NCI-H226 (cell line): Measurements from ENCODE around the gene RNGTT.

Experiments
- DNase-seq: peaks from one replicate; pipeline ENCODE4 v3.0.0-alpha.2; 2015

Gene RNGTT

DNA sequence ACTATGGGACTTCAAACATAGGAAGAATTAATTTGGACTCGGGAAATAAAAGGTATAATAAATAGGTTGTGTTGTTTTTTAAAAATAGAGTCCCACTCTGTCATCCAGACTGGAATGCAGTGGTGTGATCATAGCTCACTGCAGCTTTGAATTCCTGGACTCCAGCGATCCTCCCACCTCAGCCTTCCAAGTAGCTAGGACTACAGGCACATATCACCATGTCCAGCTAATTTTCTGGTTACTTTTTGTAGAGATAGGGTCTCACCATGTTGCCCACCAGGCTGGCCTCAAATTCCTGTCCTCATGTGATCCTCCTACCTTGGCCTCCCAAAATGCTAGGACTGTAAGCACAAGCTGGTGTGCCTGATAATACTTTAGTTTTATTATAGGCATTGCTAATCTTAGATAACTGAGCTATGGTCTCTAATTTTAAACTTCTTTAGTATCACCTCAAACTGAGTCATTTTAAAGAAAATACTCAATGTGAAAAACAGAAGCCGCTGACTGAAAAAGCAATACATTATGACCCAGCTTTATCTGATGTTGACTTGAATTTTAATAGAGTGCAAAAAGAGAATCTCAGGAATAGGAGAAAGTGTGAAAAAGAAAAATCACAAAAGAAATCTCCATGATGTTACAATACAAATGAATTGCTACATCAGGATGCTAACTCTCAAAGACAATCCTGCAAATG lies 251.0 kb downstream of the RNGTT start:
- peak; percentile 26 for DNase-seq

DNA sequence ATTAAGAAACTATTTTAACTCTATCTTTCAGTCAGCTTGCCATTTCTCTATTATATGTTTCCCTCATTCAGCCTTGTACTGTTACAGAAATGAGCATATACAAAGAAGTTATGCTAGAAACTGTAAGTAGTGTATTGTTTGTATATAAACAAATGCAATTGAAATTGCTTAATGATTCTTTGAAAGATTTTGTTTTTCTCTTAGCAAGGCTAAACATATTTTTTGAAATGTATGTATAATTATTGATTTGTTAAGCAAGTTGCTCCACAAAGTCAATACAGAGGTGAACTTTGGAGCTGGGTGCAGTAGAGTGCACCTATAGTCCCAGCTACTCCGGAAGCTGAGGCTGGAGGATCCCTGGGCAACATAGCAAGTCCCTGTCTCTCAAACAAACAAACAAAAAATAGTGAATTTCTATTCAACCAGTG lies 253.6 kb downstream of the RNGTT start:
- DNase-seq: no peak

DNA sequence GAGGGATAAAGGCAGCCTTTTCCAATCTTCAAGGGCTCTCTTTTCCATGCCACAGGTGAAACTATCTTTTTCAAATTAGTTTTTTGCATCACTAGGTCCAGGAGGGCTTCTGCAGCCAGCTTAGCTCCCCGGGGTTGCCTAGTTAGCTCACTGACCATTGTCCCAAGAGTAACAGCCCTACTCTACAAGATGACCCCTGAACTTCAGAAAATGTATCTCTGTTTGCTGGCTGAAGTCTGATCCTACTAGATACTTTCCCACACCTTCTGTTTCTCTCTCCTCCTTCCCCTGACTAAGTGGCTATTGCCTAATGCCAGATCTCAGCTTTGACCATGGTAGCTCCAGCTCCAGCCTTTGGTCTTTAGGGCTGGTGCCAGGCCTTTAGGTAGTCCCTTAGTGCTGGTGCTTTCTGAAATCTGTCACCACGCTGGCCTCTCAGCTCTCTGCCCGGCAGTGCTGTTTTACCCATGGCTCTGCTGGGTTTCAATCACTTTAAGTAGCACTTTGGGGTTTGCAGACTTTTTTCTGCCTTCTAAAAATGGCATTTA lies 255.1 kb downstream of the RNGTT start:
- peak; percentile 18 for DNase-seq

DNA sequence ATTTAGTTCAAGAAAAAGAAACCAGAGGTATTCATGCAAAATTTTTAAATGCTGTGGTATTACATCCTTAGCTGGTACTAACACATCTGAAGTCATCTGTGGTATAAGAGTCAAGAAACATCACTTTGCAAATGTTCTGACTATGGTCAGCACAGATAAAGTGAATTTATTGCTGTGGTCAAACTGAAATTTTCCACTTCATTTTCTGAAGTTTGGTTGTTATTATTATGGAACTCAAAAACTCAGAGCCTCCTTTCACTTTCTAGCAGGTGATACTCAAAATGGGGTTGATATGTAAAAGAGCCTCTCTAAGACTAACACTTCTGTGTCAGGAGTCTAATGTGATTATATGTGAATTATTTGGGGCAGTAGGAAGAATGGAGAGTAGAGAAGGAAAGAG lies 257.8 kb downstream of the RNGTT start:
- peak; percentile 32 for DNase-seq

DNA sequence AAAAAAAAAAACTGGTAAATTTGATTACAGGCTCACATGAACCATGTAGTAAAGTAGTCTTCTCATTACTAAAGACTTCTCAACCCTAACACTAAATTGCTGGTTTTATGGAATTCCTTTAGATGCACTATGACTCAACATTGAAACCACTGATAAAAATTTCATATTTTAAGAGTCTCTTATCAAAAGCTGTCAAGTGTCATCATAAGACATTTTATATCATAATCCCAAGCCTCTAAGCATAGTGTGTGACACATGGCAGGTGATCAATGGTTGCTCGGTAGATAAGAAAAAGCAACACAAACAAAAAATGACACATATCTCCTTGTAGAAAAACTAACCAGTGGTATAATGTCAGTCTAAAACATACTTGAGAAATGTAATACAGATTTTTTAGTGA lies 258.4 kb downstream of the RNGTT start:
- DNase-seq: peak; percentile 82

DNA sequence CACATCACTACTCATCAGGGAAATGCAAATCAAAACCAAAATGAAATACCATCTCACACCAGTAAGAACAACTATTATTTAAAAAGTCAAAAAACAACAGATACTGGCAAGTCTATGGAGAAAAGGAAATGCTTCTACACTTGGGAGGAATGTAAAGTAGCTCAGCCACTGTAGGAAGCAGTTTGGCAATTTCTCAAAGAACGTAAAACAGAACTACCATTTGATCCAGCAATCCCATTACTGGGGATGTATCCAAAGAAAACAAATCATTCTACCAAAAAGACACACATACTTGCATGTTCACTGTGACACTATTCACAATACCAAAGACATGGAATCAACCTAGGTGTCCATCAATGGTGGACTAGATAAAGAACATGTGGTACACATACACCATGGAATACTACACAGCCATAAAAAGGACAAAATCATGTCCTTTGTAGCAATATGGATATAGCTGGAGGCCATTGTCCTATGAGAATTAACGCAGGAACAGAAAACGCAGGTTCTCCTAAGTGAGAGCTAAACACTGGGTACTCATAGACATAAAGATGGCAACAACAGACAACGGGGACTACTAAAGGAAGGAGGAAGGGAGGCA lies 260.4 kb downstream of the RNGTT start:
- DNase-seq: no peak

DNA sequence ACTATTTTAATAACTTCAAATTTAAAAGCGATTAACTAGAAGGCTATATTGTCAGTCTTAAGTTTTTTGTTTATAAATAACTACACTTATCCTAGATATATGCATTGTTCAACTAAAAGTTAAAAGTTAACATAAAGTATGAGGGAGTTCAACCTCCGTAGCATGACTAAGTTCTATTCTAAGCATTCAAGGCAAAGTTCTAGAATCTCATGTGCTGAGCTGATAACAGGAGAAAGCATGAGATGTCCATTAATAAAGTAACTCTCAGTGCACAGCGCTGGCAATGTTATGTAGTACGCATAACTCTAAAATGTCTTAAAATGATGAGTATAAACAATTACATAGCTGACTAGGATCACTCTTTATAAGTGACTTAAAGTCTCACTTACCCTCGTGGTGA lies 264.8 kb downstream of the RNGTT start:
- DNase-seq: no peak

DNA sequence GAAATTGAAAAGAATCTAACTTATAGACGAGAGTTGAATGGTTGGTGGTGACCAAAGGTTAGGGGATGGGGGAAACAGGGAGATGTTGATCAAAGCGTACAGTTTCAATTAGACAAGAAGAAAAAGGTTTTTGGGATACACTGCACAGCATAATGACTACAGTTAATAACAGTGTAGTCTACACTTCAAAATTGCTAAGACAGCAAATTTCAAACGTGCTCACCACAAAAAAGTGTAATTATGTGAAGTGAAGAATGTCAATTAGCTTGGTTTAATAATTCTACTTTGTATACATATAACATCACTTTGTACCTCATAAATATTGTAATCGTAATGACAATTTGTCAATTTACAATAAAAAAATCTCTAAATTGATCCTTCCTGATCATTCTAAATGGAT lies 267.5 kb downstream of the RNGTT start:
- no peak for DNase-seq

DNA sequence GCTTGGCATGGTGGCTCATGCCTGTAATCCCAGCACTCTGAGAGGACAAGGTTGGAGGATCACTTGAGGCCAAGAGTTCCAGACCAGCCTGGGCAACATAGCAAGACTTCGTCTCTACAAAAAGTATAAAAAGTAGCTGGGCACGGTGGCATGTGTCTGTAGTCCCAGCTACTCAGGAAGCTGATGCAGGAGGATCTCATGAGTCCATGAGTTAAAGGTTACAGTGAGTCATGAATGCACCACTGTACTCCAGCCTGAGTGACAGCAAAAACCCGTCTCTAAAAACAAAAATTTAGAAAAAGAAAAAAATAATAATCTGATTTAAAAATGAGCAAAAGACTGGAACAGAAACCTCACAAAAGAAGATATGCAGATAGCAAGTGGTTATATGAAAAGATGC lies 279.7 kb downstream of the RNGTT start:
- no peak for DNase-seq

DNA sequence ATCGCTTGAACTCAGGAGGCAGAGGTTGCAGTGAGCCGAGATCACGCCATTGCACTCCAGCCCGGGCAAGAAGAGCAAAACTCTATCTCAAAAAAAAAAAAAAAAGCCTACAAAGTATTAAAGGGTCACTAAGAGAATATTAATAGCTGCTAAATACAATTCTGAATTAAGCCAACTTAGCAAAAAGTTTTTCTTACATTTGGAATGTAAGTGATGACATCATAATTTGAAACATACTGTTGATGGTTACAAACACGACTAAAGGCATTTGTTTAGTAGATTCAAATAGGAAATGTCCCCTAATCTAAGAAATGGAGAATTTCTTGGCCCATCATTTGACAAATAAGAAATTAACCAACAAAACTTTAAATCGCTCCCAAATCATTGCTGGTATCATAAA lies 282.8 kb downstream of the RNGTT start:
- DNase-seq: no peak

DNA sequence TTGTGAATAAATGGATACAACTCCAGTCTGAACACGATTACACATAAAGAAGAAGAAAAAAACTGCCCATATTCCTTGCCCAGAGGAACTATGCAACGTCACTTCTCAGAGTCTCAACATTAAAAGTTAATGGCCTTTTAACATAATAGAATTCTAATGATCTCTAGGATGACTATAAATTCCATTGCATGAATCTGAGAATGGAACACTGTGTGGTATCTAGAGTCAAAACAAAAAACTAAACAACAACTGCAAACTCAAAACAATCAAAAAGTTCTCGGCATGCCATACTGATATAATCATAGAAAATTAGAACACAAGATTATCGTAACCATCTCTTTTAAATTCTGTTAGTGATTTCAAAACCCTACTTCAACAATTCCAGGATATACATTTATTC lies 283.6 kb downstream of the RNGTT start:
- no peak for DNase-seq

DNA sequence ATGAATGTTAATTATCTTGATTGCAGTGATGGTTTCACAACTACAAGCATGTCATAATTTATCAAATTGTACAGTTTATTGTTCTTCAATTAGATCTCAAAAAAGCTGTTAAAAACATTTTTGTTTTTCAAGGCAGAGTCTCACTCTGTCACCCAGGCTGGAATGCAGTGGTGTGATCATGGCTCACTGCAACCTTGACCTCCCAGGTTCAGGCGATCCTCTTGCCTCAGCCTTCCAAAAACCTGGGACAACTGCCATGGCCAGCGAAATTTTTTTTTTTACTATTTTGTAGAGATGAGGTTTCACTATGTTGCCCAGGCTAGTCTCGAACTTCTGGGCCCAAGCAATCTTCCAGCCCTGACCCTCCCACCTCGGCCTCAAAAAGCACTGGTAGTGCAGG lies 286.1 kb downstream of the RNGTT start:
- DNase-seq: no peak

DNA sequence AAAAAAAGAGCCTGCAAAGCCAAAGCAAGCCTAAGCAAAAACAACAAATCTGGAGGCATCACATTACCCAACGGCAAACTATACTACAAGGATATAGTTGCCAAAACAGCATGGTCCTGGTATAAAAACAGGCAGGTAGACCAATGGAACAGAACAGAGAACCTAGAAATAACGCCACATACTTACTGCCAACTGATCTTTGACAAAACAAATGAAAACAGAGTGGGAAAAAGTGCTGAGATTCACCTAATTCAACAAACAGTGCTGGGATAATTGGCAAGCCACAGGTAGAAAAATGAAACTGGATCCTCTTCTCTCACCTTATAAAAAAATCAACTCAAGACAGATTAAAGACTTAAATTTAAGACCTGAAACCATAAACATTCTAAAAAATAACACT lies 291.8 kb downstream of the RNGTT start:
- no peak for DNase-seq

DNA sequence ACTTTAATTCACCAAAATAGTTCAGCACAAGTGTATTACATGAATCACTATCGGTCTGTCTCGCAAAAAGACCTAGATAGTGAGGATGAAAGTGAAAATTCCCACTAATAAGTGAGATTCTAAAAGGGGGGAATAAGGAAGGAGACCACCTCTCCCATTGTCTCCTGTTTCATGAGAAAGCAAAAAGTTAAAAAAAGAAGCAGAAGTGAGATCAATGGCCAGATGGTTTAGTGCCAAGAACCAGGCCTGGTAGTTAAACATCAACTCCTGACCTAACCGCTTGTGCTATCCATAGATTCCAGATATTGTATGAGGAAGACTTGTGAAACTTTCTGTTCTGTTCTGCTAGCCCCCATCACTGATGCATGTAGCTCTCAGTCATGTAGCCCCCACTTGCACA lies 293.0 kb downstream of the RNGTT start:
- no peak for DNase-seq

DNA sequence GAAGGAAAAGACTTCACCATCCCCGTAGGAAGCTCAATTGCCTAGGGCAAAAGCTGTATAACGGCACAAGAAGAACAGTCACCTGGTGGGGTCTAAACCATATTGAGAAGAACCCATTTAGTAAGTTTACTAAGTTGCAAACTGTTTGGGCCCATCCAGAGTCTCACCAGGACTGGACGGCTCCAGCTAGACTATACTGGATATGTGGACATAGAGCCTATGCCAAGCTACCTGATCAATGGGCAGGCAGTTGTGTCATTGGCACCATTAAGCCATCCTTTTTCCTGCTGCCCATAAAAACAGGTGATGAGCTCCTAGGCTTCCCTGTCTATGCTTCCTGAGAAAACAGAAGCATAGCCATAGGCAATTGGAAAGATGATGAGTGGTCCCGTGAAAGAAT lies 293.9 kb downstream of the RNGTT start:
- DNase-seq: no peak

DNA sequence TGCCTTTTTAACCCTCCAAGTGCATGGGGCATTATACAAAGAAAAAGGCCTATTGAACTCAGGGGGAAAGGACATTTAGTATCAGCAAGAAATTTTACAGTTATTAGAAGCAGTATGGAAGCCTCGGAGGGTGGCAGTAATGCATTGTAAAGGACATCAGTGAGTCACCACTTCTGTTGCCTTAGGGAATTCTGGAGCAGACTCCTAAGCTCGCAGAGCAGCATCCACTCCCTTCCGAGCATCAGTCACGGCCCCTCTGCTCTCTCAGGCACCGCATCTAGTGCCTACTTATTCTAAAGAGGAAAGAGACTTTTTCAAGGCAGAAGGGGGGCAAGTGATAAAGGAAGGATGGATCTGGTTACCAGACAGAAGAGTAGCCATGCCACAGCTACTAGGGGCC lies 296.5 kb downstream of the RNGTT start:
- DNase-seq: no peak

DNA sequence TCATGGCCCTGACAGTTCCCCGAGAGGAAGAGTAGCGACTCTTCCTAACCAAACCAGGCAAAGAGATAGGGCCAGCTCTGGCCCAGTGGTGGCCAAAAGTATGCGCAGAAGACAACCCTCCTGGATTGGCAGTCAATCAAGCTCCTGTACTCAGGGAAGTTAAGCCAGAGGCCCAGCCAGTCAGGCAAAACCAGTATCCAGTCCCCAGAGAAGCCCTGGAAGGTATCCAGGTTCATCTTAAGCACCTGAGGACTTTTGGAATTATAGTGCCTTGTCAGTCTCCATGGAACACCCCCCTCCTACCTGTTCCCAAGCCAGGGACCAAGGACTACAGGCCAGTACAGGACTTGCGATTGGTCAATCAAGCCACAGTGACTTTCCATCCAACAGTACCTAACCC lies 298.3 kb downstream of the RNGTT start:
- DNase-seq: no peak

DNA sequence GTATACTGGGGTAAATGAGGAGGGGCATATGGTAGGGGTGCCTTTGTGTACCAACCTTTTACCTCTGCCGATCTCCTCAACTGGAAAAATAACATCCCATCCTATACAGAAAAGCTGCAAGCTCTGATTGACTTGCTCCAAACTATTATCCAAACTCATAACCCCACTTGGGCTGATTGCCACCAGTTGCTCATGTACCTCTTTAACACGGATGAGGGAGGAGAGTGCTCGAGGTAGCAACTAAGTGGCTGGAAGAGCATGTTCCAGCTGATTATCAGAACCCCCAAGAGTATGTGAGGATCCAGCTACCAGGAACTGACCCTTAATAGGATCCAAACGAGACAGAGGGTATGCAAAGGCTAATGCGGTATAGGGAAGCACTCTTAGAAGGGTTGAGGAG lies 299.6 kb downstream of the RNGTT start:
- DNase-seq: no peak

DNA sequence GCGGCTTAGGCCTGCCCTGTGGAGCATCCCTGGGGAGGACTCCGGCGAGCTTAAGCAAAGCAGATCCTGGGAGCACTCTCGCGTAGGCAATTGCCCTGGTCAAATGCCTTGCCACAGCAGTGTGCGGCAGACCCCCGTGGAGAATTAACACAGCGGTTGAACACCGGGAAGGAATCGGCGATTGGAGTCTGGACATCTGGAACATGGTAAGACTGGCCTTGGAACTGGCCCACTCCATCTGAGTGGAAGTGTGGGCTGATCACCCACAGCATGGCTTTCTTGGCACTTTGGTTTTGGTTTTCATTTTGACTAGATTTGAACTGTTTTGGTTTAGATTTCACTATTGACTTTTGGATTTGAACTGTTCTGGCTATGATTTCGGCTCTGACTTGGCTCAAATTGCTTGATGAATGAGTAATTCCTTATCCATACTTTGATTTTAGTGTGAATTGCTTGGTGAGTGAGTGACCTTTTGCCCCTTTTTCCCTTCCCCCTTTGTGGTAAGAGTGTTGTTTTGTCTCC lies 300.7 kb downstream of the RNGTT start:
- DNase-seq: no peak

DNA sequence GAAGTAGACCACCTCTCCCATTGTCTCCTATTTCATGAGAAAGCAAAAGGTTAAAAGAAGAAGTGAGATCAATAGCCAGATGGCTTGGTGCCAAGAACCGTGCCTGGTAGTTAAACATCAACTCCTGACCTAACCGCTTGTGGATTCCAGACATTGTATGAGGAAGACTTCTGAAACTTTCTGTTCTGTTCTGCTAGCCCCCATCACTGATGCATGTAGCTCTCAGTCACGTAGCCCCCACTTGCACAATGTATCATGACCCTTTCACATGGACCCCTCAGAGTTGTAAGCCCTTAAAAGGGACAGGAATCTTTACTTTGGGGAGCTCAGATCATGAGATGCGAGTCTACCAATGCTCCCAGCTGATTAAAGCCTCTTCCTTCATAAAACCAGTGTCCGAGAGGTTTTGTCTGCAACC lies 301.2 kb downstream of the RNGTT start:
- no peak for DNase-seq

DNA sequence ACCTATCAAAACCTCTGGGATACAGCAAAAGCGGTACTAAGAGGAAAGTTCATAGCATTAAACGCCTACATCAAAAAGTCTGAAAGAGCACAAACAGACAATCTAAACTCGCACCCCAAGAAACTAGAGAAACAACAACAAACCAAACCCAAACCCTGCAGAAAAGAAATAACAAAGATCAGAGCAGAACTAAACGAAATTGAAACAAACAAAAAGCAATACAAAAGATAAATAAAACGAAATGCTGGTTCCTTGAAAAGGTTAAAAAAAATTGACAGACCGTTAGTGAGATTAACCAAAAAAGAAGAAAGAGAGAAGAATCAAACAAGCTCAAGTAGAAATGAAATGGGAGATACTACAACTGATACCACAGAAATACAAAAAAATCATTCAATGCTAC lies 302.3 kb downstream of the RNGTT start:
- no peak for DNase-seq

DNA sequence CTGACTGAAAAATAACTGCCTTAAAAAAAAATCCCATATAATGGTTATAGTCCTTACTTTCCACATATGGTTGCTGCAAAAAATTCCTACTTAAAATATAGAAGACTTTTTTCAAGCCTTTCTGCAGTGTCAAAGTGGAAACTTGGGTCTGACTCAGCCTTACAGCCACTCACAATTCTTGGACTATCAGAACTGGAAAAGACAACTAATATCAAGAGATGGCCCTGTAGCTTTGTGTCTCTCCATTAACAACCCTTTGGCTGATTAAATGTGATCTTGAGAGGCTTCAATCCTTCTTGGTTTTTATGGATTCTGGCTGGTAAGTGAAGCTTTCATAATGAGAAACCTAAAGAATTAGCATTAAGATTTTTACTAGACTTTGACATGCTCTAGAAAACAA lies 307.8 kb downstream of the RNGTT start:
- no peak for DNase-seq

DNA sequence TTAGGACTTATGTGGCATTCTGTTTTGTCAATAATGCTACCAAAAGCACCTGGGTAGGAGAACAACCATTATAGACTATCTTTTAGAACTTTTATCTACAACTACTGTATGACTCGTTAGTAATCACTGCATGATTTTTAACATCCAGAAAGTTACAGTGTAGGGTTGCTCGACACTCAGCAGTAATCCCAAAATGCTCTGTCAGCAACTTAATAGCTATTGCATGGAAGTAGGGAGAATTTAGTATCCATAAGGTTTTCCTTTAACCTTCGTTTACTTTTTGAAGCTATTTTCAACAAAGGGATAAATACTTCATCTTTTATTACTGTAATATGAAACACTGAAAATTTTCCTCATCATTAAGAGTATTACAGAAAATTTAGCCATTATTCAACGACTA lies 309.5 kb downstream of the RNGTT start:
- DNase-seq: no peak

DNA sequence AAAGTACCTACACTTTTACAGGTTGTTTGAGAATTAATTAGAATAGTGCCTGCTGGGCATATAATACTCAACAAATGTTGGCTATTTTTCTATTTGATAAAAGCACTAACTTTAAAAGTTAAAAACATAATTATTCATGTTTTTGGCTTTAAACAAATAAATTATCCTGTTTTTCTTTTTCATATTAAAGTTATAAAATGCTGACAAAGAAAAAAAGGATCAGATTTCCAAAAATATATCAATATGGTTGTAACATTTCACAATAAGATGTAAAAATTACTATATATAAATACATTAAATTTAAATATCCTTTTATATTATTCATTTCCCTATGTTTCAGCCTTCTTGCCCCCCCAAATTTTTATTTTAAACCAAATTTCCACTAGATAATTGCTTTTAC lies 312.0 kb downstream of the RNGTT start:
- DNase-seq: no peak

DNA sequence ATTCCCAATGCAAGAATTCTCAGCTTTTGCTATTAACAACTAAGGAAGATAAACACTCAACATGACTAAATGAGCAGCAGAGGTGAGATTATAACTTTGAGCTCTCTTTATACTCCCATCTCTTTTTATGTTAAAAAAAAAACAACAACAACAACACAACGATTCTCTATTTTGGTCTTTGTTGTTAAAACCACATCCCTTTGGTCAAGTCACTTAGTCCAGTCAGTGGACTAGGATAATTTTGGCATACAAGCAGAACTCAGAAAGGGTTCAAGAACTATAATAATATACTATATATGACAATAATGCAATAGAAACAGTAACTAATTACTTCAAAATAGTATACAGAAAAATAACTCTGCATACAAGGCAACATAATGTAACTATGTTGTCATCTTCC lies 312.4 kb downstream of the RNGTT start:
- DNase-seq: no peak
